Heart left ventricle (tissue), 16 donors: ENCODE data around the gene USP34. TPM values are rescaled to one million over a fixed set of nuclear protein-coding genes. Genes with fewer than 3 reads are reported as not detected.

Source experiments
- ATAC-seq, 4 donors: fragments of 200-7000 bp; cut with Tn5 transposase; one replicate each; pipeline ENCODE4 v1.9.1; 2020 to 2022; ENCODE audit warnings: moderate library complexity in 4 of 4, mild to moderate bottlenecking in 3 of 4, moderate number of reproducible peaks in 1 of 4
- DNase-seq, 5 donors: peaks; one replicate each; pipeline ENCODE4 v3.0.0-alpha.2; 2020
- H3K27ac ChIP-seq, 12 donors: fragments of 200-600 bp; sonication (generic) in 4 of 12; one replicate each; pipeline versions ENCODE4 v1.5.0 to v1.8.0; 2016 to 2022; ENCODE audit warnings: mild to moderate bottlenecking in 2 of 12
- H3K27me3 ChIP-seq, 9 donors: fragments of 200-600 bp; sonication (generic) in 2 of 9; one replicate each; pipeline versions ENCODE4 v1.5.1 to v1.8.0; 2016 to 2022; ENCODE audit warnings: mild to moderate bottlenecking in 3 of 9
- H3K36me3 ChIP-seq, 9 donors: fragments of 200-600 bp; sonication (generic) in 2 of 9; one replicate each; pipeline versions ENCODE4 v1.5.0 to v1.8.0; 2018 to 2022; ENCODE audit warnings: mild to moderate bottlenecking in 2 of 9
- H3K4me1 ChIP-seq, 12 donors: fragments of 200-600 bp; sonication (generic) in 4 of 12; one replicate each; pipeline versions ENCODE4 v1.5.0 to v1.8.0; 2016 to 2022; ENCODE audit warnings: mild to moderate bottlenecking in 3 of 12
- H3K4me3 ChIP-seq, 12 donors: fragments of 200-600 bp; sonication (generic) in 4 of 12; one replicate each; pipeline versions ENCODE4 v1.5.0 to v1.8.0; 2017 to 2022; ENCODE audit warnings: mild to moderate bottlenecking in 9 of 12, moderate library complexity in 4 of 12
- H3K9me3 ChIP-seq, 12 donors: fragments of 200-600 bp; sonication (generic) in 4 of 12; one replicate each; pipeline versions ENCODE4 v1.5.0 to v1.8.0; 2016 to 2022; ENCODE audit warnings: mild to moderate bottlenecking in 1 of 12
- POLR2A ChIP-seq, 2 donors: fragments of 450-650 bp; IDR thresholded peaks; one replicate each; pipeline ENCODE4 v1.6.1; 2017; ENCODE audit warnings: antibody characterized with exemption in 2 of 2, mild to moderate bottlenecking in 2 of 2, moderate library complexity in 2 of 2
- WGBS, 4 donors: extraction: QIAGEN DNeasy Blood & Tissue Kit in 2 of 4; methylation state at CpG; one replicate each; pipeline versions ENCODE4 v1.1.5 to v1.1.7; 2013 to 2018; 5-methylcytosine and 5-hydroxymethylcytosine counted together
- intact Hi-C, 10 donors: fragments of 100-400 bp; cut with DNase I; formaldehyde crosslinking; loops; one replicate each; pipeline versions ENCODE4 v1.11.1 to v1.14.2; 2022
- polyA plus RNA-seq, 2 donors: library from polyadenylated mRNA; stranded (reverse); fragments of 200-250 nt; gene quantifications; one replicate each; pipeline ENCODE4 v1.2.3, GENCODE V29; 2013
- total RNA-seq, 9 donors: library from RNA; depleted of rRNA in 2 of 9; stranded (reverse); fragments of >200 nt in 2 of 9; fragmentation: NEBNext Ultra II Directional in 3 of 9; extraction: Animal tissue kit (Norgen Biotek cat#: 25700) in 3 of 9; gene quantifications; one replicate each; pipeline versions ENCODE4 v1.1.0 to v1.2.4, GENCODE V29; 2016 to 2023
- TF ChIP-seq, protein P1 (sequence below), 12 donors: fragments of 200-600 bp; sonication (generic) in 4 of 12; IDR thresholded peaks; one replicate each; pipeline versions ENCODE4 v1.5.0 to v1.8.0; 2018 to 2022; ENCODE audit warnings: antibody characterized with exemption in 12 of 12, mild to moderate bottlenecking in 5 of 12
- donor health status: ischemic (EF 13 %, LVEDD 7.1; RV severe dilation, severe dysfunction).
- donor health status: healthy with polysubstance abuse.
- donor health status: DM: no; HTN: yes; CAD: no.
- donor health status: DM: no; HTN: no; CAD: no.
- donor health status: ischemic (EF 25% LVEDD 6.9; RV normal size, moderate dysfunction).
- donor health status: ischemic (EF 25% LVEDD 5.7; RV mildly dilated, moderate dysfunction).
- donor health status: healthy.
- donor health status: DM: yes; HTN: yes; CAD: no.
- donor health status: ischemic (EF 35%, LVEDD 5.7; RV mildly dilated, moderate dysfunction).
- donor health status: nonischemic (EF 11% LVEDD 7.7; RV severe dilation, severe dysfunction).
- donor health status: DM: yes; HTN: yes; CAD: no.
- donor health status: PGD.
- donor health status: ischemic (EF 29% LVEDD 5.4; RV normal size, mild dysfunction).
- donor health status: nonischemic (EF 23%, LVEDD 6.1; RV moderate dilation, normal function).

USP34 gene
- total and polyA plus RNA-seq, 11 donors: 33.3 to 82.8 (median 60.6) TPM

DNA sequence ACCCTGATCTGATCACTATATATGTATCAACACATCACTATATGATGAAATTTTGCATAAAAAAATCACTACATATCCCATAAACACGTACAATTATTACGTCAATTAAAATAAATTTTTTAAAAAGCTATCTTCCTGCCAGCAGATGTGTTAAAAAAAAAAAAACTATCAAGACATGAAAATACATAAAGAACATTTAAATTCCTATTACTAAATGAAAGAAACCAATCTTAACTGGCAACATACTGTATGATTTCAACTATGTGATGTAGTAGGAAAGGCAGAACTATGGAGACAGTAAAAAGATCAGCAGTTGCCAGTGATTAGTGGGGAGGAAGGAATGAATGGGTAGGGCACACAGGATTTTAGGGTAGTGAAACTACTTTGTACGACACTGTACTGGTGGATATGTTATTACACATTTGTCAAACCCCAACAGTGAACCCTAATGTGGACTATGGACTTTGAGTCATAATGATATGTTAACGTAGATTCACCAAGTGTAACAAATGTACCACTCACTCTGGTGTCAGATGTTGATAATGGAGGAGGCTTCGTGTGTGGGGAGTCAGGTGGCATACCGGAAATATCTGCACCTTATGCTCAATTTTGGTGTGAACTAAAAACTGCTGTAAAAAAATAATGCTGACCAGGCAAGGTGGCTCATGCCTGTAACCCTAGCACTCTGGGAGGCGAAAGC, 27.4 kb downstream of the USP34 start:
- WGBS, 4 donors: 78 to 89% (median 85%) methylated on average over 7 of the region's 7 CpGs

DNA sequence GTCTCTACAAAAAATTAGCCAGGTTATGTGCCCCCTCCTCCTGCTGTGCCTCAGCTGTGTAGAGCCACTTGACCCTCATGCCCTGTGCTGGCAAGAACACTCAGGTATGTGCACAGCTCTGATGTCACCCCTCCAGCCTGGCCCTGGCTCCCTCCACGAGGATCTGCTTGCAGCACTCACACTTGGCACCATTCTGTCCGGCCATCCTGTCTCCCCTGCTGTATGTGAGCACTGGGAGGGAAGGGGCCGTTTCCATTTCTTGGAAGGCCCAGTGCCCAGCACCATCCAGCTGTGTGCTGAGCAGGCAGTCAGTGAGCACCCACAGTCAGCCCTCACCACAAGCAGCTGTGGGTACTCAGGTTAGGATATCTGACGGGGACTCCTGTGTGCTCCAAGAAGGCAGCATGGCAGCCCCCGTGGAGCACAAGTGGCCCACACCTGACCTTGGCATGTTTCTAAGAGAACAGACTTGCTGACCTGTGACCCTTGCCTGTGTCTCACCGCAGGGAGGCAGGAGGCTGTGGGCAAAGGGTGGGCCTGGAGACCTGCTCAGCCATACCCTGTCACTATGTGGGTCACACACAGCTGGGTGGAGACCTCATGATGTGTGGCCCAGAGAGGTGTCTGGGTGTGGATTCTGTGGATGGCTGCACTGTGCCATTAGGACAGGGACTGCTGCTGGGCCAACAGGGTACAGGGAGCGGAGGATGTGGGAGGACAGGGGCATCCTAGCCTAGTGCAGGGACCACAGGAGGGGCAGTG, 31.5 kb downstream of the USP34 start:
- no peak for TF ChIP-seq POLR2A (IDR thresholded peaks at IDR 0.05)
- TF ChIP-seq, protein P1, sequence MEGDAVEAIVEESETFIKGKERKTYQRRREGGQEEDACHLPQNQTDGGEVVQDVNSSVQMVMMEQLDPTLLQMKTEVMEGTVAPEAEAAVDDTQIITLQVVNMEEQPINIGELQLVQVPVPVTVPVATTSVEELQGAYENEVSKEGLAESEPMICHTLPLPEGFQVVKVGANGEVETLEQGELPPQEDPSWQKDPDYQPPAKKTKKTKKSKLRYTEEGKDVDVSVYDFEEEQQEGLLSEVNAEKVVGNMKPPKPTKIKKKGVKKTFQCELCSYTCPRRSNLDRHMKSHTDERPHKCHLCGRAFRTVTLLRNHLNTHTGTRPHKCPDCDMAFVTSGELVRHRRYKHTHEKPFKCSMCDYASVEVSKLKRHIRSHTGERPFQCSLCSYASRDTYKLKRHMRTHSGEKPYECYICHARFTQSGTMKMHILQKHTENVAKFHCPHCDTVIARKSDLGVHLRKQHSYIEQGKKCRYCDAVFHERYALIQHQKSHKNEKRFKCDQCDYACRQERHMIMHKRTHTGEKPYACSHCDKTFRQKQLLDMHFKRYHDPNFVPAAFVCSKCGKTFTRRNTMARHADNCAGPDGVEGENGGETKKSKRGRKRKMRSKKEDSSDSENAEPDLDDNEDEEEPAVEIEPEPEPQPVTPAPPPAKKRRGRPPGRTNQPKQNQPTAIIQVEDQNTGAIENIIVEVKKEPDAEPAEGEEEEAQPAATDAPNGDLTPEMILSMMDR (IDR thresholded peaks at IDR 0.05): no peak
- WGBS, 4 donors: 61 to 68% (median 66%) methylated on average over 4 to 7 of the region's 7 CpGs
- ATAC-seq (peak; percentile 89 to 93 (median 93)), DNase-seq (peak; percentile 59 to 86 (median 75))
- H3K36me3 ChIP-seq: no peaks in the 10 kb centered on the region
- no peaks in the 10 kb centered on the region for H3K27me3 ChIP-seq
- intact Hi-C loops: no loop called here
- peaks cover 0 to 80% (median 38%) of the 10 kb centered on the region in 12 donors for H3K4me1 ChIP-seq
- peak overlapping the region in 10 of 12 donors; percentile 18 to 74 (median 52) for H3K27ac ChIP-seq
- H3K9me3 ChIP-seq: peaks cover 0 to 30% (median 8%) of the 10 kb centered on the region in 12 donors
- no peak overlapping the region for H3K4me3 ChIP-seq

More for the DNA sequence above, 27.4 kb downstream of the USP34 start:
- Histone ChIP-seq H3K9me3 (peaks cover 0 to under 1% (median 0%) of the 10 kb centered on the region in 12 donors), H3K36me3 (no peaks in the 10 kb centered on the region), H3K4me1 (peaks cover 0 to 55% (median 32%) of the 10 kb centered on the region in 12 donors), H3K27ac (no peak overlapping the region), H3K27me3 (no peaks in the 10 kb centered on the region), H3K4me3 (no peak overlapping the region)
- TF ChIP-seq, protein P1 (IDR thresholded peaks at IDR 0.05): no peak
- TF ChIP-seq POLR2A (IDR thresholded peaks at IDR 0.05): no peak
- ATAC-seq (no peak), DNase-seq (no peak)
- intact Hi-C loops: no loop called here

DNA sequence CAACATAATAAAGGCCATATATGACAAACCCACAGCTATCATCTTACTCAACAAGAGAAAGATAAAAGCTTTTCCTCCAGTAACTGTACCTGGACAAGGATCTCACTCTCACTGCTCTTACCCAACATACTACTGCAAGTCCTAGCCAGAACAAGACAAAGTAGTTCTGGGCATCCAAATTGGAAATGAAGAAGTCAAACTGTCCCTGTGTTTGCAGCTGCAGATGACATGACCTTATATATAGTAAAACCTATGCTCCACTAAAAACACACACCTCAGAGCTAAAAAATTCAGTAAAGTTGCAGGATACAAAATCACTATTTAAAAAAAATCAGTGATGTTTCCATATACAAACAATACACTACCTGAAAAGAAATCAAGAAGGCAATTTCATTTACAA, 32.2 kb downstream of the USP34 start:
- H3K4me3 ChIP-seq: no peak overlapping the region
- no peak for DNase-seq
- H3K27me3 ChIP-seq: no peaks in the 10 kb centered on the region
- intact Hi-C loops: no loop called here
- no peak for ATAC-seq
- peaks cover 0 to 82% (median 42%) of the 10 kb centered on the region in 12 donors for H3K4me1 ChIP-seq
- peaks cover 0 to 30% (median 8%) of the 10 kb centered on the region in 12 donors for H3K9me3 ChIP-seq
- H3K27ac ChIP-seq: peak overlapping the region in 8 of 12 donors; percentile 45 to 74 (median 56)
- no peaks in the 10 kb centered on the region for H3K36me3 ChIP-seq
- no peak for TF ChIP-seq POLR2A (IDR thresholded peaks at IDR 0.05)
- TF ChIP-seq, protein P1 (IDR thresholded peaks at IDR 0.05): no peak

DNA sequence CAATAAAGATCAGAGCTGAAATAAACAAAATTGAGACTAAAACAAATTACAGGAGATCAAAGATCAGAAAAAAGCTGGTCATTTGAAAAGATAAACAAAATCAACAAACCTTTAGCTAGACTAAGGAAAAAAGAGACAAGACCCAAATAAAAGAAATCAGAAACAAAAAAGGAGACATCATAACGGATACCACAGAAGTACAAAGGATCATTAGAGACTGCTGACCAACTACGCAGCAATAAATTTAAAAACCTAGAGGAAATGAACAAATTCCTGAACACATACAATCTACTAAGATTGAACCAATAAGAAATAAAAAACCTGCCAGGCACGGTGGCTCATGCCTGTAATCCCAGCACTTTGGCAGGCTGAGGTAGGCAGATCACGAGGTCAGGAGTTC, 33.7 kb downstream of the USP34 start:
- 92 to 97% (median 94%) methylated on average over 4 of the region's 4 CpGs for whole genome bisulfite sequencing, 4 donors
- intact Hi-C loops: no loop called here
- Histone ChIP-seq H3K36me3 (no peaks in the 10 kb centered on the region), H3K4me1 (peaks cover 0 to 80% (median 44%) of the 10 kb centered on the region in 12 donors), H3K27ac (peak overlapping the region in 2 of 12 donors; percentile 29 to 73), H3K9me3 (peaks cover 0 to 30% (median 8%) of the 10 kb centered on the region in 12 donors), H3K4me3 (no peak overlapping the region), H3K27me3 (no peaks in the 10 kb centered on the region)
- no peak for TF ChIP-seq POLR2A (IDR thresholded peaks at IDR 0.05)
- TF ChIP-seq, protein P1 (IDR thresholded peaks at IDR 0.05): no peak
- ATAC-seq (no peak), DNase-seq (no peak)
